Activated CD8-positive, alpha-beta memory T cell treated with anti-CD3 and anti-CD28 coated beads, Interleukin-2, amount 50 U/mL, for 24 hours (primary cell): ENCODE results near the gene FNDC3B.

Experiments used
- DNase-seq: peaks from one replicate; pipeline ENCODE4 v3.0.0-alpha.2; 2020; ENCODE audit errors: extremely low read depth

Gene FNDC3B

GRCh38 chr3:172188511-172188910 is 149.1 kb downstream of the FNDC3B start:
- no peak for DNase-seq

GRCh38 chr3:172189213-172189612 is 149.8 kb downstream of the FNDC3B start:
- DNase-seq, result no peak

GRCh38 chr3:172189987-172190603 is 150.7 kb downstream of the FNDC3B start:
- DNase-seq, result no peak

GRCh38 chr3:172190980-172191379 is 151.6 kb downstream of the FNDC3B start:
- DNase-seq, result no peak

GRCh38 chr3:172191629-172192028 is 152.3 kb downstream of the FNDC3B start:
- DNase-seq, result no peak

GRCh38 chr3:172192830-172193415 is 153.5 kb downstream of the FNDC3B start:
- DNase-seq, result no peak

GRCh38 chr3:172193436-172193835 is 154.1 kb downstream of the FNDC3B start:
- DNase-seq, result no peak

- no peak for DNase-seq
Observed at GRCh38 chr3:172194702-172195406, 155.5 kb downstream of the FNDC3B start.

GRCh38 chr3:172195407-172195754 is 156.0 kb downstream of the FNDC3B start:
- DNase-seq, result no peak

- DNase-seq, result no peak
Observed at GRCh38 chr3:172197344-172197743, 158.0 kb downstream of the FNDC3B start.

- no peak for DNase-seq
Observed at GRCh38 chr3:172198428-172198827, 159.1 kb downstream of the FNDC3B start.

- no peak for DNase-seq
Observed at GRCh38 chr3:172199850-172200369, 160.5 kb downstream of the FNDC3B start.

GRCh38 chr3:172201136-172201869 is 161.9 kb downstream of the FNDC3B start:
- no peak for DNase-seq

- no peak for DNase-seq
Observed at GRCh38 chr3:172201870-172202236, 162.5 kb downstream of the FNDC3B start.

GRCh38 chr3:172202797-172203196 is 163.4 kb downstream of the FNDC3B start:
- no peak for DNase-seq

- no peak for DNase-seq
Observed at GRCh38 chr3:172203522-172204258, 164.3 kb downstream of the FNDC3B start.

- DNase-seq, result no peak
Observed at GRCh38 chr3:172204716-172205115, 165.3 kb downstream of the FNDC3B start.

- no peak for DNase-seq
Observed at GRCh38 chr3:172208586-172209332, 169.4 kb downstream of the FNDC3B start.

- no peak for DNase-seq
Observed at GRCh38 chr3:172209333-172210321, 170.2 kb downstream of the FNDC3B start.

- DNase-seq, result no peak
Observed at GRCh38 chr3:172210355-172210754, 171.0 kb downstream of the FNDC3B start.
